Epithelial cell of proximal tubule (primary cell): ENCODE measurements around the gene INSYN2B. TPM values are rescaled to one million over a fixed set of nuclear protein-coding genes. Genes with fewer than 3 reads are reported as not detected.

Source experiments
- DNase-seq: peaks from one replicate; pipeline ENCODE4 v3.0.0-alpha.2; 2011; ENCODE audit warnings: low read depth
- H3K4me3 ChIP-seq: 2 replicates; pipeline ENCODE4 v1.5.1; 2011; ENCODE audit warnings: low read depth, mild to moderate bottlenecking, low read length
- total RNA-seq: library from RNA; depleted of rRNA; stranded (reverse); fragments of >200 nt; gene quantifications from 2 replicates; pipeline ENCODE4 v1.2.3, GENCODE V29; 2015
- TF ChIP-seq, protein P1 (sequence below): conservative IDR thresholded peaks from 2 replicates; pipeline ENCODE4 v1.5.1; 2012; ENCODE audit warnings: low read depth, mild to moderate bottlenecking, low read length

Gene INSYN2B
- total RNA-seq, 1 donor from 2014 or later, result 2.0 TPM

DNA sequence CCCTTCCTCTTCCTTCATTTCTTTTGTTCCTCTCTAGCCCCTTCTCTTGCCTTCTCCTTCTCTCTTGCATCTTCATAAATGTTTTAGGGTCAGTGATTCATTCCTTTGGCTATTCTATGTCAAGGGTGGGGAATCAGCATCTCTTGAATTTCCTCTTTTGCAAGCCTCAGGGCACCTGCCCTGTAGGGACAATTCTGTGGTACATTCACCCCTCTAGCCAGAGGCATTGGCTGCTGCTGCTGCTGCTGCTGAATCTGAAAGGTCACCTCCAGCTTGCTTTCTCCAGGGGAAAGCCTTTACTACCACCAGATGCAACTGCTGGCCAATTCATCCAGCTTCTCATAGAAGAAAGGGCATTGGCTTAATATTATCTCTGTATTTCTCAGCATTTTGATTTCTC, 87.3 kb downstream of the INSYN2B start:
- TF ChIP-seq, protein P1, sequence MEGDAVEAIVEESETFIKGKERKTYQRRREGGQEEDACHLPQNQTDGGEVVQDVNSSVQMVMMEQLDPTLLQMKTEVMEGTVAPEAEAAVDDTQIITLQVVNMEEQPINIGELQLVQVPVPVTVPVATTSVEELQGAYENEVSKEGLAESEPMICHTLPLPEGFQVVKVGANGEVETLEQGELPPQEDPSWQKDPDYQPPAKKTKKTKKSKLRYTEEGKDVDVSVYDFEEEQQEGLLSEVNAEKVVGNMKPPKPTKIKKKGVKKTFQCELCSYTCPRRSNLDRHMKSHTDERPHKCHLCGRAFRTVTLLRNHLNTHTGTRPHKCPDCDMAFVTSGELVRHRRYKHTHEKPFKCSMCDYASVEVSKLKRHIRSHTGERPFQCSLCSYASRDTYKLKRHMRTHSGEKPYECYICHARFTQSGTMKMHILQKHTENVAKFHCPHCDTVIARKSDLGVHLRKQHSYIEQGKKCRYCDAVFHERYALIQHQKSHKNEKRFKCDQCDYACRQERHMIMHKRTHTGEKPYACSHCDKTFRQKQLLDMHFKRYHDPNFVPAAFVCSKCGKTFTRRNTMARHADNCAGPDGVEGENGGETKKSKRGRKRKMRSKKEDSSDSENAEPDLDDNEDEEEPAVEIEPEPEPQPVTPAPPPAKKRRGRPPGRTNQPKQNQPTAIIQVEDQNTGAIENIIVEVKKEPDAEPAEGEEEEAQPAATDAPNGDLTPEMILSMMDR, result no peak
- DNase-seq, result no peak
- no peak overlapping the region for H3K4me3 ChIP-seq

DNA sequence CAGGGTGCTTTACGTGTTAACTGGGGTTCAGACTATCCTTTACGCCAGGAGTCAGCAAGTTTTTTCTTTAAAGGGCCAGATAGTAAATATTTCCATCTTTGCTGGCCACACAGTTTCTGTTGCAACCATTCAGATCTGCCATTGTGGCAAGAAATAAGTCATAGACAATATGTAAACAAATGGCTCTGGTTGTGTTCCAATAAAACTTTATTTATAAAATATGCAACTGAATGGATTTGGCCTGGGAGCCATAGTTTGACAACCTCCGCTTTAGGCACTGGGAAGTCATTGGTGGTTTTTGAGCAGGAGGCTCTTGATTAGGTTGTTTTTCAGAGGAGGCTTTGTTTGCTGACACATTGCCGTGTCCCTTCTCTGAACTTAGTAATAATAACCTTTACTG, 90.7 kb downstream of the INSYN2B start:
- TF ChIP-seq, protein P1, result no peak
- H3K4me3 ChIP-seq, result no peak overlapping the region
- no peak for DNase-seq

DNA sequence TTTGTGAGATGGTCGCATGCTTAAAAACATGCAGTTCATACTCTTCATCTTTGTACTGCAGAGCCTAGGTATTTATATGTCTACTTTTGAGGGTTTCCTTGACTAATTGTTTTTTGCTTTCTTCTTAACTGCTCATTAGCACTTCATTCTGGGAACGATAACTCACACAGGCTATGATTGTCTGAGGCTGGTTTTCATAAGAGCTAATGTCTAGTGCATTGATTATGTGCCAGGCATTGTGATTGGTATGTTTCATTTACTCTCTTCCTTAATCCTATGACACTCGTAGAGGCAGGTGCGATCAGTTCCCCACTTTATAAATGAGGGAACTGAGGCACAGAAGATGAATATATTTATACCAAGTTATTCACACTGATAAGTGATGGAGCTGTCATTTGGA, 93.6 kb downstream of the INSYN2B start:
- no peak for DNase-seq
- H3K4me3 ChIP-seq, result no peak overlapping the region
- TF ChIP-seq, protein P1, result no peak

DNA sequence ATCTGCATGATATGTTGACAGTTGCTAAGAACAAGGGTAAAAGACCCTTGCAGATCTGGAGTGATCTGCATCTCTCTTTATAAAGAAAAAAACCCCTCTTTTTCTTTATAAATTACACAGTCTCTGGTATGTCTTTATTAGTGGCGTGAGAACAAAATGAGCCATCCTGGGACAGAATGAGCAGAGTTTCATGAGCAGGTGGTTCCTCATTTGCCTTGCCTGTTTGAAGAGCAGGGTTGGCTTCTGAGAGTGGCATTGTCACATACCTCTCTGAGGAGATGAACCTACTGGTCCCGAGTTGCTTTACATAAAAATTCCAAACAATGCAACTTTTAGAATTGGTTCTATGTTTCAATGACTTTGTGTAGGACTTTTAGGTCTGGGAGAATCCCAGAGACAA, 94.3 kb downstream of the INSYN2B start:
- DNase-seq, result no peak
- TF ChIP-seq, protein P1, result no peak
- no peak overlapping the region for H3K4me3 ChIP-seq

DNA sequence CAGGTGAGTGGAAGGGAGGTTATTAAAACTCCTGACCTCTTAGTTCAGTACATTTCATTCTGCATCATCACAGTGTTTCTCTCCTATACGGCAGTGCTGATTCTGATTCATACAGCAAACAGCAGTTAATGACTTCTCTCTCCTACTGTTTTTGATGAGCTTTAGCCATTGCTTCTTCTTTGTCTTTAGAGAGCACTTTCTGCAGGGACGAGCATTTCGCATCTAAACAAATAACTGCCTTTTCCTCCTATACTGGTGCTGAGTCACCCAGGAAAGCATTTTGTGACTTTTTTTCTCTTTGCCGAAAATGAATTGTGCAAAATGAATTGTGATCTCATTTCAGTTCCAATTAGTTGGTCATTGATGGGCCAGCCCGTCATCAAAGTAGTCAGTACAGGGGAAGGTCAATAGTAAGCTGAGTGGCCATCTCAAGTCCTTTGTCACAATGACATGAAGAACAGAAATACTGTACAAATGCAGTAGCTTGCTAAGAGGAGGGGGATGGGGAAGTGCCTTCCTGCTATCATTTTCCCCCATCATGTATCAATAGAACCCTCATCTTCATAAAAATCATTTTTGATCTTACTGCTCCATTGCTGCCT, 98.5 kb downstream of the INSYN2B start:
- H3K4me3 ChIP-seq, result no peak overlapping the region
- TF ChIP-seq, protein P1, result no peak
- DNase-seq, result no peak

DNA sequence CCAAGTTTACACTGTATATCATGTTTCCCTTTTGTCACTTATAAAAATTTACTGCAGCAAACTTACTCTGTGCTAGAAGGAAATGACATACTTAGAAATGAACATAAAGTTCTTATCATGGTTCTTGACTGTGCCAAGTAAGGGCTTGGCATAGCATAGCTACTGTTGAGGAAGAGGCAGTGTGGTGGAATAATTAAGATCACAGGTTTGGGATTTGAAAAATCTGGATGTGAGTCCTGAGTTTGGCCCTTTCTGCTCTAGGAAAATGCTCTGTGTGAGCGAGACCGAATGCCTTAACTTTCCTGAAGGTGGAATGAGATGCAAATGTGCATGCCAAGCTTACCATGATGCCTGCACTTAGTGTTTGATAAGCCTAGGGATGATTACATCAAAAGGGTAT, 99.5 kb downstream of the INSYN2B start:
- no peak for DNase-seq
- TF ChIP-seq, protein P1, result no peak
- H3K4me3 ChIP-seq, result no peak overlapping the region

DNA sequence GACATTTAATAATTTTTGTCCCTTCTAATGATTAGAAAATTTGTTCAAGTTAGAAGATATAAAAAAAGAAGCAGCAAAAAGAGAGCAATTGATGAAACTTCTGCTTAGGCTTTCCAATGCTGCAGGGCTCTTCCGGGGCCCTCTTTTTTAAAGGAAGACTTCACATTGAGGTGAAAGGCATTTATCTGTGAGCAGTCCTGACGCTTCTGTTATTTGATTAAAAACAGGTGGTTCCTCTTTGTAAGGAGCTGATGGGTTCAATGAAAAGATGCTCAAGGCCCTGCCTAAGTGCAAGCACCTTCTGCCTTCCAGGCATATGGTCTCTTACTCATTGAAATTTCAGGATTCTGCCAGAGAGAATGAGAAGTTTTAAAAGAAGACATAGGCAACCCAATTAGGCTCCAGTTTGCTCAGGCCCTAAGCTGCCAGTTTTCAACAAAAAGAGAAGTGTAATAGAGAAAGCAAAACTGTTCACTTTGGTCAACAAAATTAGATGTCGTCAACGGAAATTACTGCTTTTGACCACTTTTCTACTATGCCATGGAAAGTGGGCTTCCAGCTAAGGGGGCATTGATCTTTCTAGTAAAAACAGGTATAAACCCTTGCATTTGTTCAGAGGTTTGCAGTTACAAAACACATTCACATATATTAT, 100.2 kb downstream of the INSYN2B start:
- DNase-seq, result no peak
- H3K4me3 ChIP-seq, result no peak overlapping the region
- TF ChIP-seq, protein P1, result no peak
